ENCODE results near the gene PDLIM3. TPM values are rescaled to one million over a fixed set of nuclear protein-coding genes. Genes with fewer than 3 reads are reported as not detected.

The PDLIM3 gene
- total RNA-seq, 1 experiment from 2014 or later = 4.8 TPM

DNA sequence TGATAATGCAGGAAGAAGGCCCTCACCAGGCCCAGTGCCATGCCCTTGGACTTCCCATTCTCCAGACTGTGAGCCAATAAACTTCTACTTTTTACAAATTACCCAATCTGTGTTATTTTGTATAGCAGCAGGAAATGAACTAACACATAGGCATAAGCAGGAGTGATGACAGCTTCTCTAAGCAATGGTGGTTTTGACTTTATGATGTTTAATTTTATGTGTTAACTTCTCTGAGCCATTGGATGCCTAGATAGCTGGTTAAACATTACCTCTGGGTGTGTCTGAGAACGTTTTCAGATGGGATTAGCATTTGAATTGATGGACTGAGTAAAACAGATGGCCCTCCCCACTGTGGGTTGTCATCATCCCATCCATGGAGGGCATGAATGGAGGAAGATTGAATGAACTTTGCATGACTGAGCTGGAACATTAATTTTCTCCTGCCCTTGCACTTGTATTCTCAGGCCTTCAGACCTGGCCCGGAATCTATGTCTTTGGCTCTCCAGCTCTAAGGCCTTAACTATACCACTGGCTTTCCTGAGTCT, 13.9 kb upstream of the PDLIM3 start:
- Mint-ChIP-seq H3K27me3 (ENCODE audit: insufficient read depth, unreplicated experiment) (no peaks in the 10 kb centered on the region), H3K4me3 (ENCODE audit: unreplicated experiment) (no peak overlapping the region), H3K27ac (ENCODE audit: unreplicated experiment) (no peak overlapping the region), H3K9me3 (ENCODE audit: unreplicated experiment) (no peaks in the 10 kb centered on the region), H3K4me1 (ENCODE audit: low read depth, unreplicated experiment) (no peaks in the 10 kb centered on the region), H3K36me3 (ENCODE audit: insufficient read depth, unreplicated experiment) (no peaks in the 10 kb centered on the region)
- Histone ChIP-seq H3K4me3 (ENCODE audit: low read depth, low read length) (no peak overlapping the region), H3K9me3 (no peaks in the 10 kb centered on the region), H3K36me3 (ENCODE audit: control insufficient read depth, insufficient read depth, low read length) (no peaks in the 10 kb centered on the region), H3K4me1 (no peaks in the 10 kb centered on the region), H3K27me3 (replicated peaks; ENCODE audit: control insufficient read depth, insufficient read depth, low read length) (0 out of 2 replicates have a peak, but pooled peaks cover 1% of the 10 kb centered on the region)
- ChIA-PET CTCF (no interaction called here), POLR2A (no interaction called here)
- intact Hi-C loops (cut with micrococcal nuclease; ENCODE audit: unreplicated experiment) = no loop called here
- BruUV-seq (replicated peaks) = no TSS peak
- TF ChIP-seq CTCF (IDR thresholded peaks at IDR 0.05; ENCODE audit: insufficient read depth in 1 of 2, low read depth in 1 of 2, low read length in 1 of 2, severe bottlenecking in 1 of 2, unreplicated experiment in 1 of 2) = no peak
- DNase-seq = no peak

GRCh38 chr4:185548587-185548986, 13.3 kb upstream of the PDLIM3 start:
- Mint-ChIP-seq H3K4me3 (ENCODE audit: unreplicated experiment) (no peak overlapping the region), H3K4me1 (ENCODE audit: low read depth, unreplicated experiment) (no peaks in the 10 kb centered on the region), H3K27ac (ENCODE audit: unreplicated experiment) (no peak overlapping the region), H3K27me3 (ENCODE audit: insufficient read depth, unreplicated experiment) (no peaks in the 10 kb centered on the region), H3K36me3 (ENCODE audit: insufficient read depth, unreplicated experiment) (no peaks in the 10 kb centered on the region), H3K9me3 (ENCODE audit: unreplicated experiment) (no peaks in the 10 kb centered on the region)
- Histone ChIP-seq H3K9me3 (no peaks in the 10 kb centered on the region), H3K27me3 (replicated peaks; ENCODE audit: control insufficient read depth, insufficient read depth, low read length) (0 out of 2 replicates have a peak, but pooled peaks cover 1% of the 10 kb centered on the region), H3K36me3 (ENCODE audit: control insufficient read depth, insufficient read depth, low read length) (no peaks in the 10 kb centered on the region), H3K4me1 (no peaks in the 10 kb centered on the region), H3K4me3 (ENCODE audit: low read depth, low read length) (no peak overlapping the region)
- no peak for DNase-seq
- intact Hi-C loops (cut with micrococcal nuclease; ENCODE audit: unreplicated experiment) = no loop called here
- BruUV-seq (replicated peaks) = no TSS peak
- no peak for TF ChIP-seq CTCF (IDR thresholded peaks at IDR 0.05; ENCODE audit: insufficient read depth in 1 of 2, low read depth in 1 of 2, low read length in 1 of 2, severe bottlenecking in 1 of 2, unreplicated experiment in 1 of 2)
- CTCF ChIA-PET = no interaction called here
- POLR2A ChIA-PET = no interaction called here

DNA sequence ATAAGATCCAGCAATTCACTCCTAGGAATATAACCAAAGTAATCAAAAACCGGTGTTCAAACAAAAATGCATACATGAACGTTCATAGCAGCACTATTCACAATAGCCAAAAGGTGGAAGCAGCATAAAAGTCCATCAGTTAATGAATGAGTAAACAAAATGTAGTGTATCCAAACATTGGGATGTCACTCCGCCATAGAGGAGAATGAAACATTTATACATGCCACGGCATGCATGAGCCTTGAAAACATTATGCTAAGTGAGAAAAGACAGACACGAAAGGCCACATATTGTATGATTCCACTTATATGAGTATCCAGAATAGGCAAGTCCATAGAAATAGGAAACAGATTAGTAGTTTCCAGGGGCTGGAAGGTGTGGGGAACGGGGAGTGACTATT, 11.0 kb upstream of the PDLIM3 start:
- CTCF ChIA-PET = no interaction called here
- peaks cover 3% of the 10 kb centered on the region for H3K27me3 Mint-ChIP-seq (ENCODE audit: insufficient read depth, unreplicated experiment)

More for the DNA sequence above, 11.0 kb upstream of the PDLIM3 start:
- Histone ChIP-seq H3K9me3 (no peaks in the 10 kb centered on the region), H3K4me1 (no peaks in the 10 kb centered on the region), H3K4me3 (ENCODE audit: low read depth, low read length) (no peak overlapping the region), H3K27me3 (replicated peaks; ENCODE audit: control insufficient read depth, insufficient read depth, low read length) (no peaks in the 10 kb centered on the region), H3K36me3 (ENCODE audit: control insufficient read depth, insufficient read depth, low read length) (no peaks in the 10 kb centered on the region)
- BruUV-seq (replicated peaks) = no TSS peak
- Mint-ChIP-seq H3K9me3 (ENCODE audit: unreplicated experiment) (no peaks in the 10 kb centered on the region), H3K4me3 (ENCODE audit: unreplicated experiment) (no peak overlapping the region), H3K27ac (ENCODE audit: unreplicated experiment) (no peak overlapping the region), H3K4me1 (ENCODE audit: low read depth, unreplicated experiment) (no peaks in the 10 kb centered on the region), H3K36me3 (ENCODE audit: insufficient read depth, unreplicated experiment) (no peaks in the 10 kb centered on the region)
- POLR2A ChIA-PET = no interaction called here
- no peak for TF ChIP-seq CTCF (IDR thresholded peaks at IDR 0.05; ENCODE audit: insufficient read depth in 1 of 2, low read depth in 1 of 2, low read length in 1 of 2, severe bottlenecking in 1 of 2, unreplicated experiment in 1 of 2)
- intact Hi-C loops (cut with micrococcal nuclease; ENCODE audit: unreplicated experiment) = no loop called here
- no peak for DNase-seq
